ENCODE data around the gene HOXA5.

The HOXA5 gene

GRCh38 chr7:27128776-27129728, 14.4 kb downstream of the HOXA5 start (continued):
- TF ChIP-seq, protein P1, sequence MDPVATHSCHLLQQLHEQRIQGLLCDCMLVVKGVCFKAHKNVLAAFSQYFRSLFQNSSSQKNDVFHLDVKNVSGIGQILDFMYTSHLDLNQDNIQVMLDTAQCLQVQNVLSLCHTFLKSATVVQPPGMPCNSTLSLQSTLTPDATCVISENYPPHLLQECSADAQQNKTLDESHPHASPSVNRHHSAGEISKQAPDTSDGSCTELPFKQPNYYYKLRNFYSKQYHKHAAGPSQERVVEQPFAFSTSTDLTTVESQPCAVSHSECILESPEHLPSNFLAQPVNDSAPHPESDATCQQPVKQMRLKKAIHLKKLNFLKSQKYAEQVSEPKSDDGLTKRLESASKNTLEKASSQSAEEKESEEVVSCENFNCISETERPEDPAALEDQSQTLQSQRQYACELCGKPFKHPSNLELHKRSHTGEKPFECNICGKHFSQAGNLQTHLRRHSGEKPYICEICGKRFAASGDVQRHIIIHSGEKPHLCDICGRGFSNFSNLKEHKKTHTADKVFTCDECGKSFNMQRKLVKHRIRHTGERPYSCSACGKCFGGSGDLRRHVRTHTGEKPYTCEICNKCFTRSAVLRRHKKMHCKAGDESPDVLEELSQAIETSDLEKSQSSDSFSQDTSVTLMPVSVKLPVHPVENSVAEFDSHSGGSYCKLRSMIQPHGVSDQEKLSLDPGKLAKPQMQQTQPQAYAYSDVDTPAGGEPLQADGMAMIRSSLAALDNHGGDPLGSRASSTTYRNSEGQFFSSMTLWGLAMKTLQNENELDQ (tag by site-specific recombination; IDR thresholded peaks at IDR 0.05; ENCODE audit: low read depth), result no peak
- no peak for TF ChIP-seq PRDM1 (tag by site-specific recombination; IDR thresholded peaks at IDR 0.05)
- peak; percentile 75 for TF ChIP-seq EGR2 (tag by site-specific recombination; IDR thresholded peaks at IDR 0.05; ENCODE audit: low read depth)
- TF ChIP-seq ZFHX2 (tag by site-specific recombination; conservative IDR thresholded peaks at IDR 0.05), result peak; percentile 81
- TF ChIP-seq ZNF624 (tag by site-specific recombination; IDR thresholded peaks at IDR 0.05), result no peak
- no peak for TF ChIP-seq MEIS1 (CRISPR knock-in tag; IDR thresholded peaks at IDR 0.05; ENCODE audit: borderline replicate concordance)
- TF ChIP-seq SP2 (tag by site-specific recombination; IDR thresholded peaks at IDR 0.05), result no peak
- peak; percentile 21; the same call in 1 of the 2 replicates for TF ChIP-seq ZNF398 (tag by site-specific recombination; IDR thresholded peaks at IDR 0.05)
- TF ChIP-seq ZNF530 (tag by site-specific recombination; IDR thresholded peaks at IDR 0.05; ENCODE audit: low read depth), result 0 out of 2 replicates have a peak, but pooled peaks have one; percentile 20
- TF ChIP-seq ZNF292 (tag by site-specific recombination; IDR thresholded peaks at IDR 0.05; ENCODE audit: borderline replicate concordance, low read depth), result no peak

DNA sequence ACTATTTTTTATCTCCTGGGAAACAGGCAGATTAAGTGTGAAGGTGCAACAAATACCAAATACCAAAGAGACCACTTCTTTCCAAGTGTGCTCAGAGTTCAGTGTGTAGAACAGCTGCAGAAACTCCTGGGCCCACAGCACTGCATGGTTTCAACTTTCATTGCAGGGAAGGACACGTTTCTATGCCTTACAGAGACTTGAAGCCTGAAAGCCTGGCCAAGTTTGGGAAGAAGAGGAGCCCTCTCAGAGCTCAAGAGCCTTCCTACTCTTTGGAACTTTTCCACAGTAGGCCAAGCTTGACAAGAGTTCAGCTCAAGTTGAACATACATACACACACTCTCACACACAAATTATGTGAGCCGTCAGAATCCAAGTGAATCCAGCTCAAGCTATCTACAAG, 15.4 kb downstream of the HOXA5 start:
- Histone ChIP-seq H3K4me1 (ENCODE audit: control insufficient read depth, insufficient read depth, low read length) (peaks cover 56% of the 10 kb centered on the region), H3K27ac (ENCODE audit: extremely low read depth, low read depth, low read length) (peak overlapping the region; percentile 100), H3K4me3 (ENCODE audit: low read depth, low read length) (no peak overlapping the region), H3K9me3 (ENCODE audit: control insufficient read depth, insufficient read depth, low read depth, low read length) (no peaks in the 10 kb centered on the region), H3K36me3 (ENCODE audit: control insufficient read depth in 2 of 2, insufficient read depth in 1 of 2, low read length in 2 of 2) (peaks cover 5 to 24% of the 10 kb centered on the region in 2 experiments; a peak in 1 of 3 replicates)
- ChIA-PET POLR2A (interaction anchor here (0.7 to 1.4 kb wide), 4 partner anchors 10 to 14 kb away, joined by 3 to 4 read pairs (median 3); no protein-coding TSS in a partner anchor), CTCF (interaction anchor here (0.8 to 1.6 kb wide), 4 partner anchors 8 to 446 kb away, joined by 3 to 6 read pairs (median 4); no protein-coding TSS in a partner anchor)
- TF ChIP-seq ZNF133 (tag by site-specific recombination; IDR thresholded peaks at IDR 0.05) (peak; percentile 96), ZNF600 (tag by site-specific recombination; IDR thresholded peaks at IDR 0.05) (0 out of 2 replicates have a peak, but pooled peaks have one; percentile 43), ZSCAN16 (tag by site-specific recombination; IDR thresholded peaks at IDR 0.05) (no peak), ZBTB6 (tag by site-specific recombination; IDR thresholded peaks at IDR 0.05) (0 out of 2 replicates have a peak, but pooled peaks have one; percentile 17), ZNF157 (tag by site-specific recombination; IDR thresholded peaks at IDR 0.05) (no peak), ZNF221 (tag by site-specific recombination; IDR thresholded peaks at IDR 0.05; ENCODE audit: borderline replicate concordance) (no peak), TRIM28 (IDR thresholded peaks at IDR 0.05; ENCODE audit: borderline replicate concordance, low read length) (0 out of 2 replicates have a peak, but pooled peaks have one; percentile 61), KLF8 (tag by site-specific recombination; IDR thresholded peaks at IDR 0.05) (no peak), ZNF654 (tag by site-specific recombination; IDR thresholded peaks at IDR 0.05; ENCODE audit: low read depth) (no peak), ZFP69B (tag by site-specific recombination; IDR thresholded peaks at IDR 0.05) (peak; percentile 82)
- TF ChIP-seq, protein P2, sequence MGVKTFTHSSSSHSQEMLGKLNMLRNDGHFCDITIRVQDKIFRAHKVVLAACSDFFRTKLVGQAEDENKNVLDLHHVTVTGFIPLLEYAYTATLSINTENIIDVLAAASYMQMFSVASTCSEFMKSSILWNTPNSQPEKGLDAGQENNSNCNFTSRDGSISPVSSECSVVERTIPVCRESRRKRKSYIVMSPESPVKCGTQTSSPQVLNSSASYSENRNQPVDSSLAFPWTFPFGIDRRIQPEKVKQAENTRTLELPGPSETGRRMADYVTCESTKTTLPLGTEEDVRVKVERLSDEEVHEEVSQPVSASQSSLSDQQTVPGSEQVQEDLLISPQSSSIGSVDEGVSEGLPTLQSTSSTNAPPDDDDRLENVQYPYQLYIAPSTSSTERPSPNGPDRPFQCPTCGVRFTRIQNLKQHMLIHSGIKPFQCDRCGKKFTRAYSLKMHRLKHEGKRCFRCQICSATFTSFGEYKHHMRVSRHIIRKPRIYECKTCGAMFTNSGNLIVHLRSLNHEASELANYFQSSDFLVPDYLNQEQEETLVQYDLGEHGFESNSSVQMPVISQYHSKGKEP (tag by site-specific recombination; IDR thresholded peaks at IDR 0.05), result peak; percentile 17; the same call in 1 of the 2 replicates
- TF ChIP-seq, protein P3, sequence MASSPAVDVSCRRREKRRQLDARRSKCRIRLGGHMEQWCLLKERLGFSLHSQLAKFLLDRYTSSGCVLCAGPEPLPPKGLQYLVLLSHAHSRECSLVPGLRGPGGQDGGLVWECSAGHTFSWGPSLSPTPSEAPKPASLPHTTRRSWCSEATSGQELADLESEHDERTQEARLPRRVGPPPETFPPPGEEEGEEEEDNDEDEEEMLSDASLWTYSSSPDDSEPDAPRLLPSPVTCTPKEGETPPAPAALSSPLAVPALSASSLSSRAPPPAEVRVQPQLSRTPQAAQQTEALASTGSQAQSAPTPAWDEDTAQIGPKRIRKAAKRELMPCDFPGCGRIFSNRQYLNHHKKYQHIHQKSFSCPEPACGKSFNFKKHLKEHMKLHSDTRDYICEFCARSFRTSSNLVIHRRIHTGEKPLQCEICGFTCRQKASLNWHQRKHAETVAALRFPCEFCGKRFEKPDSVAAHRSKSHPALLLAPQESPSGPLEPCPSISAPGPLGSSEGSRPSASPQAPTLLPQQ (tag by site-specific recombination; IDR thresholded peaks at IDR 0.05), result peak; percentile 86
